GM12872 (cell line): Measurements from ENCODE around the gene NOS2.

Experiments
- TF ChIP-seq, protein P1 (sequence below): IDR thresholded peaks from 3 replicates; pipeline ENCODE4 v1.5.1; 2011; ENCODE audit warnings: low read depth, mild to moderate bottlenecking, low read length, moderate library complexity; ENCODE audit not compliant: insufficient read depth

Gene NOS2

GRCh38 chr17:27756467-27757371 is 43.6 kb downstream of the NOS2 start:
- TF ChIP-seq, protein P1, sequence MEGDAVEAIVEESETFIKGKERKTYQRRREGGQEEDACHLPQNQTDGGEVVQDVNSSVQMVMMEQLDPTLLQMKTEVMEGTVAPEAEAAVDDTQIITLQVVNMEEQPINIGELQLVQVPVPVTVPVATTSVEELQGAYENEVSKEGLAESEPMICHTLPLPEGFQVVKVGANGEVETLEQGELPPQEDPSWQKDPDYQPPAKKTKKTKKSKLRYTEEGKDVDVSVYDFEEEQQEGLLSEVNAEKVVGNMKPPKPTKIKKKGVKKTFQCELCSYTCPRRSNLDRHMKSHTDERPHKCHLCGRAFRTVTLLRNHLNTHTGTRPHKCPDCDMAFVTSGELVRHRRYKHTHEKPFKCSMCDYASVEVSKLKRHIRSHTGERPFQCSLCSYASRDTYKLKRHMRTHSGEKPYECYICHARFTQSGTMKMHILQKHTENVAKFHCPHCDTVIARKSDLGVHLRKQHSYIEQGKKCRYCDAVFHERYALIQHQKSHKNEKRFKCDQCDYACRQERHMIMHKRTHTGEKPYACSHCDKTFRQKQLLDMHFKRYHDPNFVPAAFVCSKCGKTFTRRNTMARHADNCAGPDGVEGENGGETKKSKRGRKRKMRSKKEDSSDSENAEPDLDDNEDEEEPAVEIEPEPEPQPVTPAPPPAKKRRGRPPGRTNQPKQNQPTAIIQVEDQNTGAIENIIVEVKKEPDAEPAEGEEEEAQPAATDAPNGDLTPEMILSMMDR: peak; percentile 87

DNA sequence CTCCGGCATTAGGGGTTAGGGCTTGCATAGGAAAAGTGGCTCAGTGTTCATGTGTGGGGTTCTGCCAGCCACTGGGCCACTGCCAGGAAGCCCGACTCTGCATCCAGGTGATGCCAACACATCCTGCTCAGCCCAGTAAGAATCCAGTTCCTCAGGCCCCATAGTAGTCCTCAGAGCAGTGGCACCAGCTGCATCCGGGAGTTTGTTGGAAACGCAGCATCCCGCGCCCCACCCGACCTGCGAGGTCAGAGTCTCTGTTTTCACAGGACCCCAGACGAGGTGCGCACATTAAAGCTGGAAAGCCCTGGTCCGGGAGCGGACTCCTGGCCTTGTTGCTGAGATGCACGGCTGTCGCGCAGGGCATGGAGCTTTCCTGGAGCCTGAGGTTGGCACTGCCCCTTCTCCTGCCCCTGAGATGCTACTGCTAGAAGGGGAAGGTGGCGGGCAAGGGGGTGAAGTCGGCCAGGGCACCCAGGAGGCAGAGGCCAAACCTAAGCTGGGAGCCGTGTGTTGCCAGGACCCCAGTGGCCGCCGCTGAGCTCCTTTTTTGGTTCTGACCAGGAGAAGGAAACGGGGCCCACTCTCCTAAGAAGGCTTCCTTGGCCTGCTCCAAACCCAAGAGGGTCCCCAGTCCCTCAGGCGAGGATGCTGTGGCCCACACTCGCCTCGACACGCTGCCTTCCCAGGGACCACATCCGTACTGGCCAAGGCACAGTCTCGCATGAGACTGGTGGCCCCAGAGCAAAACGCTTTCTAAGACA is 44.4 kb downstream of the NOS2 start:
- TF ChIP-seq, protein P1: no peak

- TF ChIP-seq, protein P1: no peak
These were observed 45.8 kb downstream of the NOS2 start for GRCh38 chr17:27754549-27754948.

DNA sequence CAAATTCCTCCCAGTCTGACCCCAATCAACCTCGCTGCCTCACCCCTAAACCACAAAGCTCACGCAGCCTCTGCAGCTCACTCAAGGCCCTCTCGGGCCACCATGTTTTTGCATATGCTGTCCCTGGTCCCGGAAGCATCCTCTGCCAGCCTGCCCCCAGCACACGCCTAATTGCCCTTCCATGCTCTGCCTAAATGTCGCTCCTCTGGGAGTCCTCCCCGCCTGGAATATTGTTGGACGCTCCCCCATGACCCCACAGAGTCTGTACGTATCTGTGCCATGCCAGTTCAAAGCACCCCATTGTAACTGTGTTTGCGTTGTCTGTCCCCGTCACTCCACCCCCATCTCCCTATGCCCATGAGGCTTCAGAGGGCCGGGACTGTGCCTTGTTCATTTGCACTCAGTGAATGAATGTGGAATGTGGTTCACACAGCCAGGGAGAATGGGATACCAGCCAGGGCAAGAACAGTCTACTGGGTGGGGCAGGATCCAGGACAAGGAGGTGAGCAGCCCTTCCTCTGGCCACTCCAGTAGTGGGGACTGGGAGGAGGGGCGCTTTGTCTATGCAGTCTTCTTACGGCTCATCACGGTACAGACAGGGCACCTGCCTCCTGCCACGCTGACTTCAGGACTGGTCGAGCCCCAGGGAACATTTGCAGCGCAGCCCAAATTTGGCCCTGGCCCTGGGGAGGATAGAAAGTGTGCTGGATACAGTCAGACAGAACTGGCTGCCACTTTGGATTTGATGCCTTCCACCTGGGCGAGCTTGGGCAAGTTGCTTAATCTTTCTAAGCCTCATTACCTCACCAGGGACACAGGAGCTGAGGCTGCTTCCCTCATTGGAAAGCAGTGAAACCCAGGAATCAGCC is 48.5 kb downstream of the NOS2 start:
- TF ChIP-seq, protein P1: no peak

DNA sequence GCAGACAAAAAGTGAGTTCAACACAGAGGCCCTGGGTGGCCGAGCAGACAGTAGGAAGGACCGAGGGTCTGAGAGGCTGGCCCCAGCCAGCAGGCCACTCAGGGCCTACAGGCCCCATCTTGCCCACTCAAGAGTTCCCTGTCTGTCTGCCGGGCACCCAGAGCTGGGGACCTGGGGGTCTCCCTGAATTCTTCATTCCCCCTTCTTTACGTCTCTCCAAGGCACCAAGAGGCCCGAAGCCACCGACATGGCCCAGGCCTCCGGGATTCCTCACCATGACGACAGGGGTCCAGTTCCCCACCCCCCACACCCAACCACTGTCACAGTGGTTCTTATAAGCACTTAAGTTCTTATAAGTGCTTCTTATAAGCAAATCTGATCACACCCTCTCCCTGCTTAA is 49.2 kb downstream of the NOS2 start:
- TF ChIP-seq, protein P1: no peak

- TF ChIP-seq, protein P1: no peak
These were observed 51.9 kb downstream of the NOS2 start for GRCh38 chr17:27748360-27748825.
